Erythroblast (primary cell): ENCODE data around the gene STH.

Experiments used
- GATA1 ChIP-seq: IDR thresholded peaks from 2 replicates; pipeline ENCODE4 v1.6.1; 2011; ENCODE audit warnings: low read depth, mild to moderate bottlenecking, control low read depth, low read length, moderate library complexity
- POLR2A ChIP-seq: IDR thresholded peaks from 2 replicates; pipeline ENCODE4 v1.6.1; 2011; ENCODE audit warnings: mild to moderate bottlenecking, low read length

DNA sequence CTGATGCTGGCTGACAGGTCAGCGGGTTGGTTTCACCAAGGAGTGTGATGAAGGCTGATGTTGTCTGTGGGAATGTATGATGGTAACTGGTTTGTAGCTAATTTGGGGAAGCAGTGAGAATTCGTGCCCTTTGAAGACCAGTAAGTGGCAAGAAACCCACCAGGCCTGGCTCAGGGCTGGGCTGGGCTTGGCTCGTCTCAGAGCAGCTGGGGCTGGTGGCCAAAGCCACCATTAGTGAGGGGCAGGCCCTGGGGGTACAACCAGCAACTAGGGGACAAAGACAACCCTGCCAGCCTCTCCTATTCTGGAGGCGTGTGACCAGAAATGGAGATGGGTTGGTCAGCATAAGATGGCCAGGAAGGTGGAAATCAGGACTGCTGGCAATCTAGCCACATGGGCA lies 13.0 kb upstream of the STH start:
- no peak for TF ChIP-seq POLR2A
- TF ChIP-seq GATA1 = no peak
